HAP-1 (cell line): ENCODE data around the gene DDTL.
"Not testable (repeated sequence)": the region's sequence is repeated elsewhere in the genome, so short reads cannot be mapped to it uniquely, and the experiment has no call there.

Source experiments
- DNase-seq, 2 experiments: peaks; one replicate each; pipeline ENCODE4 v3.0.0-alpha.2; 2016 to 2020; ENCODE audit warnings: low spot score in 2 of 2
- H3K27me3 ChIP-seq: fragments of 250-450 bp; sonication (Bioruptor Pico); 2 replicates; pipeline ENCODE4 v1.5.1; 2020; ENCODE audit warnings: low read depth, mild to moderate bottlenecking, moderate library complexity
- H3K36me3 ChIP-seq: fragments of 250-450 bp; sonication (Bioruptor Pico); replicated peaks from 2 replicates; pipeline ENCODE4 v1.5.1; 2020; ENCODE audit warnings: mild to moderate bottlenecking
- H3K4me1 ChIP-seq: fragments of 250-450 bp; sonication (Bioruptor Pico); 2 replicates; pipeline ENCODE4 v1.5.1; 2020; ENCODE audit warnings: mild to moderate bottlenecking
- H3K4me3 ChIP-seq: fragments of 250-450 bp; sonication (Bioruptor Pico); 2 replicates; pipeline ENCODE4 v1.5.1; 2020; ENCODE audit warnings: mild to moderate bottlenecking, moderate library complexity
- H3K9me3 ChIP-seq: fragments of 250-450 bp; sonication (Bioruptor Pico); 2 replicates; pipeline ENCODE4 v1.5.1; 2020; ENCODE audit warnings: mild to moderate bottlenecking, moderate library complexity
- in situ Hi-C: fragments of 300-500 bp; cut with MboI; formaldehyde crosslinking; loops from 3 replicates; pipeline ENCODE4 v1.14.3; 2020; ENCODE audit warnings: low sequenced_read_pairs, inconsistent platforms, mixed read lengths

The DDTL gene

DNA sequence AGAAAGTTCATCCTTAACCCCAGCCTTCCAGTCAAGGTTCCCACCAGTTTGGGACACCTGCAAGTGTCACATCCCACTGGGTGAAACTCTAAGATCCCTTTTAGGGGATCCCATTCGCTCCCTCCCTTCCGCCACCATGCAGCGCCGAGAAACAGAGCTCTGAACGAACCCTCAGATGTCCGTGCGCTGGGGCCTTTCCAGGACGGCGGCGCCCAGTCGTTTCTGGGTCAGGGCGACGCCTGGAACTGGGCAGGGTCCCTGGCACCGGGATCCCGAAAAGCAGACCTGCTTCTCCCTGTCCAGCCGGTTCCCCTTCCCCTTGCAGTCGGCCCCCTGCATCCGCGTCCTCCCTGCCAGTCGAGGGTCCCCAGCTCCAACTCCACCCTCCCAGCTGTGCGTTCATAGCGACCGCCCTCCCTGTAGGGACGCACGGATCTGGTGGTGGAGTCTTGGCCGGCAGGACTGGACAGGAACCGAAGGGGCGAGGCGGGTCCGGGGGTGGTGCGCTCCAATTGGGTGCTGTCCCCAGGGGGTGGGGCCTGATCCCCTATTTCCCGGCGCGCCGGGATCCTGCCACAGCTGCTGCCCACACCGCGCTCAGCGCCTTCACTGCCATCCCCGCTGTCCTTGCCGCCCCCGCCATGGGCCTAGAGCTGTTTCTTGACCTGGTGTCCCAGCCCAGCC is 13.0 kb downstream of the DDTL start, which contains the start of gene GSTT2:
Gene GSTT2 (plus strand): TSS at position 578 of the 684 bp plus-strand sequence.
- DNase-seq, H3K36me3 ChIP-seq, H3K4me1 ChIP-seq, H3K4me3 ChIP-seq, H3K27me3 ChIP-seq, H3K9me3 ChIP-seq: not testable (repeated sequence)
- in situ Hi-C loops, result loop anchor here (10.0 kb wide), 1 partner anchor 195 kb away; no protein-coding TSS in a partner anchor

- H3K4me1 ChIP-seq, result not testable (repeated sequence)
Observed at GRCh38 chr22:23980567-23980966, 13.9 kb downstream of the DDTL start.

GRCh38 chr22:23984430-23984829 is 17.7 kb downstream of the DDTL start:
- H3K27me3 ChIP-seq, result no peaks in the 10 kb centered on the region
- no peaks in the 10 kb centered on the region for H3K36me3 ChIP-seq
- DNase-seq, result peak; percentile 43 to 56
- no peaks in the 10 kb centered on the region for H3K4me1 ChIP-seq
- H3K4me3 ChIP-seq, result no peak overlapping the region
- H3K9me3 ChIP-seq, result no peaks in the 10 kb centered on the region
- in situ Hi-C loops, result loop anchor here (10.0 kb wide), 1 partner anchor 190 kb away; no protein-coding TSS in a partner anchor

More at GRCh38 chr22:23980567-23980966, 13.9 kb downstream of the DDTL start:
- in situ Hi-C loops, result loop anchor here (10.0 kb wide), 1 partner anchor 194 kb away; no protein-coding TSS in a partner anchor
- H3K36me3 ChIP-seq, H3K27me3 ChIP-seq, DNase-seq, H3K4me3 ChIP-seq, H3K9me3 ChIP-seq: not testable (repeated sequence)

DNA sequence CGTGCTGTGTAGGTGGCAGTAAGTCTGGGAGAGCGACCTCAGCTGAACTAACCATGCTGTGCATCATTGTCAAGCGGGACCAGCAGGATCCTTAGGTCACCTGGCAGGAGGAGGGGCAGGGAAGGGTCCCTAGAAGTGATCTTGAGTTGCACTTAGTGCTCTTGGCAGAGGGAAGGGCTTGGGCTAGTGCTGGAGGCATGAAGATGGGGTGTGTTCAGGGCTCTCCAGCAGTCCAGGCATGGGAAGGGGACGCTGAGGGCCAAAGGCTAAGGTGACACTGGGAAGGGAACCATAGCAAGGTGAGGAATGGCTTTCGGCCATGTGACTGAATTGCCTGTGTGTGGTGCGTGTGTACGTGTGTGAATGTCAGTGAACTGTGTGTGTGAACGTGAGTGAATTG is 19.4 kb downstream of the DDTL start:
- H3K4me3 ChIP-seq, H3K9me3 ChIP-seq, H3K27me3 ChIP-seq, H3K4me1 ChIP-seq, DNase-seq, H3K36me3 ChIP-seq: not testable (repeated sequence)
- in situ Hi-C loops, result loop anchor here (5.0 to 10.0 kb wide), 2 partner anchors 34 to 189 kb away; no protein-coding TSS in a partner anchor

DNA sequence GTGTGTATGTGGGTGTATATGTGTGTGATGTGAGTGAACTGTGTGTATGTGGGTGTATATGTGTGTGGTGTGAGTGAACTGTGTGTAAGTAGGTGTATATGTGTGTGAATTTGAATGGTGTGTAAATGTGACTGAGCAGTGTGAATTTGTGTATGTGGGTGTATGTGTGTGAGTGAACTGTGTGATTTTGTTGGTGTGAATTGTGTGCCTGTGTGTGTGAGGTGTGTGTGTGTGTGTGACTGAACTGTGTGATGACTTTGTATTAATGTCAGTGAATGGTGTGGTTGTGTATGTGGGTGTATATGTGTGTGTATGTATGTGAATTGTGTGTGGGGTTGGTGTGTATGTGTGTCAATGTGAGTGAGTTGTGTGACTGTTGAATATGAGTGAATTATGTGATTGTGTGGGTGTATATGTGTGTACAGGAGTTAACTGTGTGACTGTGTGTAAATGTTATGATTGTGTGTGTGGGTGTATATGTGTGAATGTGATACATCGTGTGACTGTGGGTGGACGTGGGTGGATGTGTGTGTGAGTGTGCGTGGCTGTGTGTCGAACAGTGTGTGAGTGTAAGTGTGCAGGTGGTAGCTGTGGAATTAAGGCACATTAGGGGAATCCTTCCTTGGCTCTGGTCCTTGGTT is 20.0 kb downstream of the DDTL start:
- not testable (repeated sequence) for H3K36me3 ChIP-seq, H3K4me3 ChIP-seq, DNase-seq, H3K4me1 ChIP-seq, H3K27me3 ChIP-seq, H3K9me3 ChIP-seq
- in situ Hi-C loops, result loop anchor here (5.0 to 10.0 kb wide), 2 partner anchors 34 to 188 kb away; no protein-coding TSS in a partner anchor

GRCh38 chr22:23989583-23990244 is 23.0 kb downstream of the DDTL start:
- not testable (repeated sequence) for H3K9me3 ChIP-seq, H3K4me1 ChIP-seq, H3K27me3 ChIP-seq, H3K4me3 ChIP-seq, H3K36me3 ChIP-seq, DNase-seq
- in situ Hi-C loops, result loop anchor here (5.0 to 10.0 kb wide), 2 partner anchors 37 to 185 kb away; no protein-coding TSS in a partner anchor

DNA sequence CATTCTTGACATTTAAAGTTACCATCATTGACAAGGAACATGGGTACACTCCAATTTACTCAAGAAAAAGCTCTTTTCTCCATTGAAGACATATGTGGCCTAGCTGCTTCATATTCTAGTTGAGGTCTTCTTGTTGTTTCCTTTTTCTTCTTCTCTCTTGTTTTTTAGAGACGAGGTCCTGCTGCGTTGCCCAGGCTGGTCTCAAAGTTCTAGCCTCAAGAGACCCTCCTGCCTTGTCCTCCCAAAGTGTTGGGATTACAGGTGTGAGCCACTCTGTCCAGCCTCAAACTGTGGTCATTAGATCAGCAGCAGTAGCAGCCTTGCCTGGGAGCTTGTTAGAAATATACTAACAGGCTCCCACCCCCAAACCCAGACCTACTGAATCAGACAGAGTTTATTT is 26.4 kb downstream of the DDTL start:
- H3K4me1 ChIP-seq, H3K4me3 ChIP-seq, H3K9me3 ChIP-seq, H3K36me3 ChIP-seq, H3K27me3 ChIP-seq, DNase-seq, in situ Hi-C loops: not testable (repeated sequence)

GRCh38 chr22:23993581-23994177 is 27.0 kb downstream of the DDTL start:
- H3K4me3 ChIP-seq, H3K9me3 ChIP-seq, in situ Hi-C loops, H3K4me1 ChIP-seq, H3K36me3 ChIP-seq, H3K27me3 ChIP-seq, DNase-seq: not testable (repeated sequence)

DNA sequence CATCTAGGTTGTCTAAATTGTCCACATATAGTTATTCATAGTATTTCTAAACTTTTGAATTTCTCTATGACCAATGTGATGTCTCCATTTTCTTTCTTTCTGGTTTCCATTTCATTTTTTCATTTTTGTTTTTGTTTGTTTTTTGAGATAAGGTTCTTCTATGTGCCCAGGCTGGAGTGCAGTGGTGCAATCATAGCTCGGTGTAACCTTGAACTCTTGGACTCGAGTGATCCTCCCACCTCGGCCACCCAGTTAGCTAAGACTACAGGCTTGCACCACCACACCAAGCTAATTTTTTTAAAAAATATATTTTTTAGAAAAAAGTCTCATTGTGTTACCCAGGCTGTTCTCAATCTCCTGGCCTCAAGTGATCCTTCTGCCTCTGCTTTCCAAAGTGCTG is 30.4 kb downstream of the DDTL start:
- in situ Hi-C loops, result no loop called here
- no peak for DNase-seq

GRCh38 chr22:23999779-24000178 is 33.1 kb downstream of the DDTL start:
- H3K4me3 ChIP-seq, H3K27me3 ChIP-seq, H3K9me3 ChIP-seq, DNase-seq, H3K4me1 ChIP-seq, in situ Hi-C loops, H3K36me3 ChIP-seq: not testable (repeated sequence)

More for the DNA sequence above, 30.4 kb downstream of the DDTL start:
- H3K4me3 ChIP-seq, result no peak overlapping the region
- H3K36me3 ChIP-seq, result no peaks in the 10 kb centered on the region
- no peaks in the 10 kb centered on the region for H3K4me1 ChIP-seq
- no peaks in the 10 kb centered on the region for H3K27me3 ChIP-seq
- H3K9me3 ChIP-seq, result no peaks in the 10 kb centered on the region

- in situ Hi-C loops, result no loop called here
- H3K36me3 ChIP-seq, result no peaks in the 10 kb centered on the region
- no peak overlapping the region for H3K4me3 ChIP-seq
- no peaks in the 10 kb centered on the region for H3K9me3 ChIP-seq
- no peak for DNase-seq
- H3K4me1 ChIP-seq, result no peaks in the 10 kb centered on the region
- H3K27me3 ChIP-seq, result no peaks in the 10 kb centered on the region
Observed at GRCh38 chr22:24001314-24001713, 34.6 kb downstream of the DDTL start.

GRCh38 chr22:24002272-24002671 is 35.6 kb downstream of the DDTL start:
- H3K4me3 ChIP-seq, result no peak overlapping the region
- no peaks in the 10 kb centered on the region for H3K36me3 ChIP-seq
- H3K27me3 ChIP-seq, result no peaks in the 10 kb centered on the region
- in situ Hi-C loops, result no loop called here
- no peaks in the 10 kb centered on the region for H3K4me1 ChIP-seq
- no peaks in the 10 kb centered on the region for H3K9me3 ChIP-seq
- no peak for DNase-seq

- DNase-seq, result no peak
- in situ Hi-C loops, result no loop called here
- H3K4me3 ChIP-seq, result no peak overlapping the region
- no peaks in the 10 kb centered on the region for H3K4me1 ChIP-seq
- H3K9me3 ChIP-seq, result no peaks in the 10 kb centered on the region
- H3K36me3 ChIP-seq, result no peaks in the 10 kb centered on the region
- H3K27me3 ChIP-seq, result no peaks in the 10 kb centered on the region
Observed at GRCh38 chr22:24002851-24003250, 36.2 kb downstream of the DDTL start.
